Measurements from ENCODE around the gene WWC2.

The WWC2 gene

GRCh38 chr4:183326853-183327252 is 227.8 kb downstream of the WWC2 start:
- no peak overlapping the region for H3K27ac ChIP-seq

DNA sequence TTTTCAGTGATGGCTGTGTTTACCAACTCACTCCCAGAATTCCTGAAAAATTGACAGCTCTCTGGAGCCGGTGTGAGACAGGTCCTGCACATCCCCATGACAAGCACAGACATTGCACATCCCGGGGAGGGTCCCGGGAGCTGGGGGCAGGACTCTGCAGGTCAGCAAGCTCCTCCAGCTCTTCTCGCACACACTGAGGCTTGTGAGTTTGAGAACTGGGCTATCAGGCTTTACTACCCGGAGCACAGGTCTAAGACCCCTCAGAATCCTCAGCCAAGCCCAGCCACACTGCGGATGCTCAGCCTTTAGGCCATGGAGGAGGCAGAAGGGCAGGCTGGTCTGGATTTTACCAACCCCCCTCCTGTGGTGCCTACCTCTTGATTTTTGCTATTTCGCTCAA is 228.8 kb downstream of the WWC2 start:
- H3K27ac ChIP-seq, result no peak overlapping the region
- no peak for TF ChIP-seq ZFX (IDR thresholded peaks at IDR 0.05)
- TF ChIP-seq CTCF (conservative IDR thresholded peaks at IDR 0.05), result no peak

More at GRCh38 chr4:183326853-183327252, 227.8 kb downstream of the WWC2 start:
- TF ChIP-seq CTCF (conservative IDR thresholded peaks at IDR 0.05) (no peak), ZFX (IDR thresholded peaks at IDR 0.05) (no peak)

GRCh38 chr4:183328832-183329231 is 229.8 kb downstream of the WWC2 start:
- H3K27ac ChIP-seq, result no peak overlapping the region
- TF ChIP-seq CTCF (conservative IDR thresholded peaks at IDR 0.05) (no peak), ZFX (IDR thresholded peaks at IDR 0.05) (no peak)

GRCh38 chr4:183329244-183329643 is 230.2 kb downstream of the WWC2 start:
- no peak overlapping the region for H3K27ac ChIP-seq
- no peak for TF ChIP-seq ZFX (IDR thresholded peaks at IDR 0.05)
- TF ChIP-seq CTCF (conservative IDR thresholded peaks at IDR 0.05), result no peak

- no peak overlapping the region for H3K27ac ChIP-seq
- TF ChIP-seq CTCF (conservative IDR thresholded peaks at IDR 0.05) (no peak), ZFX (IDR thresholded peaks at IDR 0.05) (no peak)
These were observed 231.1 kb downstream of the WWC2 start for GRCh38 chr4:183329954-183330742.

DNA sequence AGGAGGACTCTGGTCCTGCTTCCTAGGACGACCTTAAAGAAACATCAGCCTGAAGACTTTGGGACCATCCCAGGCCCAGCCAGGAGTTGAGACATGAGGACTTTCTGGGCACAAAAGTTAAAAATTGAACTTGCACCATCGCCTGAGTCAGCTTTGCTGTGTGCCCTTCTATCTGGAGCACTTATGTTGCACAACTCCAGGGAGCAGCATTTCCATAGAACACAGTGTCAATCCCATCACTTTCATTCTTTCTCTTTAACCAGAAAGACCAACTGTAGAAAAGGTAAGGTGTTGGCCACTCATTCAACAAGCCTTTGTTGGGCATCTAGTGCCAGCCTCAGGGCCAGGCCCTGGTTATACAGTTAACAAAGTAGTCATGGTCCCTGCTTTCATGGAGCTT is 231.8 kb downstream of the WWC2 start:
- H3K27ac ChIP-seq, result no peak overlapping the region
- TF ChIP-seq CTCF (conservative IDR thresholded peaks at IDR 0.05), result no peak
- TF ChIP-seq ZFX (IDR thresholded peaks at IDR 0.05), result no peak

DNA sequence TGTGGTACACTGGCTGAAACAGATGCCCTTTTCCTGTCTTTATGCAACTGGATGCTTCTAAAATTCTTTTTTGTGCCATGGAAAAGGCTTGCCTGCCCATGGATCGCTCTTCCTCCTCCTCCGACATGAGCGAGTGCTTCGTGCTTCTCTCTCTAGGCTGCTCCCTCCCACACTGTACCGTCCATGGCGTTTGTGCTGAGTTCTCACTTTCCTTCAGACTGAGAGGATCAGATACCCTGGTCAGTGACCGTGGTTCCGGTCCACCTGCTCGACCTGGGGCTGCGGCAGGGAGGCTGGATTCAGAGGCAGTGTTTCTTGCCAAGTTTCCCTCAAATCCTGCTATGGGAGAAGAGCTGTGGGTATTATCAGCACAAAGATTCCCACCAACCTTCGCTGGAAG is 233.4 kb downstream of the WWC2 start:
- TF ChIP-seq ZFX (IDR thresholded peaks at IDR 0.05), result no peak
- no peak overlapping the region for H3K27ac ChIP-seq

- no peak overlapping the region for H3K27ac ChIP-seq
- no peak for TF ChIP-seq CTCF (conservative IDR thresholded peaks at IDR 0.05)
- no peak for TF ChIP-seq ZFX (IDR thresholded peaks at IDR 0.05)
These were observed 234.1 kb downstream of the WWC2 start for GRCh38 chr4:183333202-183333601.

Measured in C4-2B (cell line).